SKM-1 treated with dmso at 0.1 percent for 144 hours (cell line): ENCODE results near the gene ERFE.

Experiments
- DNase-seq: peaks from one replicate; lab custom pipeline; 2025; ENCODE audit not compliant: unreplicated experiment; lab: John Stamatoyannopoulos, UW

ERFE gene

DNA sequence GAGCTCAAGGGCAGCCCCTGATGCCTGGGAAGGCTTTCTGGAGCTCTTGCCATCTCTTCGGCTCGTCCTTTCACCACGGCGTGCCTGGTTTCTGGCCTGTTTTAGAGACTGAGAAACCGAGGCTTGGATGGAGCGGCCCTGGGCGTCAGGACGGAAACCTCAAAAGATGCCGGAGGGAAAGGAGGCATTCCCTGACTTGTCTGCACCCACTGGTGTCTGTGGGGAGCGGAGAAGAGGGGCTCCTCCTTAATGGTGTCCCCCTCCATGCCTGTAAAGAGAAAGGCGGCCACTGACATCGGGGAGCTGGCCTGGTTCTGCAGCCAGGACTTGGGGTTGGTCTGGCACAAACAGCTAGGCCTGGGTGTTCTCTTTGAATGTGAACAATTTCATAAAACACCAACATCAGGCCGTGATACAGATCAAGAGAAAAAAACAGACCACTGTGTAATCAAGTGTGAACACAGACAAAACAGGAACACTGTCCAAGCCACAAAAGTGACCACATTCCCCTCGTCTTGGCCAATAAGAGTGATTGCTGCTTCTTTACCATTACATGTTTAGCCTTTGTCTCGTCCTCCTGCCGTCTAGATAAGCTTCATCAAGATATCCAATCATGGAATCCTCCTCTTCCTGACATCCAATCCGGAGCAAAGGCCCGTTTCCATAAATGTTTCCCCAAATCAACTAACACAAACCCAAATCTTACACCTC is 45.4 kb downstream of the ERFE start:
- peak; percentile 90 for DNase-seq

DNA sequence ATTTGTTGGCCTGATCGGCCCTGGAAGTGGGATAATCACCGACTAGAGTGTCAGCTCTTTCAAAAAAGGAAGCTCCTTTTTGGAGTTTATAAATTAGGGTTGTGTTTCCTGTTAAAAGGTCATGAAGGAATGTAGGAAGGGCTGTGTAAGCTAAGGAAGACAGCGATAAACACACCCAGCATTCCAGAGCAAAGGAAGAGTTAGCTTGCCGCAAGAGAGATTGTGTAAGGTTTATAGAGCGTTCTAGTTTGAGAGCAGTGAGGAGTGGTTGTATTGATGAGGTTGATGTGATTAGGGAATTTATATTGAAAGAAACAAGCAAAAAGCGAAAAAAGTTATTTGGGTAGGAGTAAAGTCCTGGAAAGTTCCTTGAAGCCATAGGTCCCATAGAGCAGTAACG is 48.2 kb downstream of the ERFE start:
- no peak for DNase-seq

DNA sequence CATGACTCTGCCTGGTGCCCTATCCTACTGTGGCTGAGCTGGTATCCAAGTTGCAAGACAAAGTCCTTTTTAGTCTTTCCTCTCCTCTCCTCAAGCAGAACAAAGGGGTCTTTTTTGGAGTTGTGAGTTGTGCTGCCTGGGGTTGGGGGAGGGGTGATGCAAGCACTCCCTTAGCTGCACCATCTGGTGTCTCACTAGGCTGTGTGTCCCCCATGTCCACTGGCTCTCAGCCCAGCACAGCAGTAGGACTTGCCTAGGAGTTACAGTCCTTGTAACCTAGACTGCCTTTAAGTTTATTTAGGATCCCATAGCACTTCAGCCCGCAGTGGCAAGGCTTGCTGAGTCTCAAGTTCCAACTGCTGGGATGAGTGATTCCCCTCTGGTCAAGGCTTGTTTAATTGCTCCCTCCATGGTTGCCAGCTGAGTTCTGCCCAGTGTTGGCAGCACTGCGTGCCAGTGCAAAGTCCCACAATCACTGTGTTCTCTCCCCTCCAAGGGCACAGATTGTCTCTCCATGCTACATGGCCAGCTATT is 57.9 kb downstream of the ERFE start:
- no peak for DNase-seq
